ENCODE measurements around the gene ZNF813.

The ZNF813 gene

GRCh38 chr19:53521373-53522202 is 54.1 kb downstream of the ZNF813 start:
- no peak for FAIRE-seq

- FAIRE-seq, result no peak
Measured at GRCh38 chr19:53525922-53526321, 58.4 kb downstream of the ZNF813 start.

GRCh38 chr19:53530622-53531021 is 63.1 kb downstream of the ZNF813 start:
- no peak for FAIRE-seq

- FAIRE-seq, result no peak
Measured at GRCh38 chr19:53531457-53531856, 63.9 kb downstream of the ZNF813 start.

GRCh38 chr19:53532362-53532761 is 64.8 kb downstream of the ZNF813 start:
- no peak for FAIRE-seq

GRCh38 chr19:53536225-53536548 is 68.7 kb downstream of the ZNF813 start:
- no peak for FAIRE-seq

GRCh38 chr19:53537121-53537520 is 69.6 kb downstream of the ZNF813 start:
- FAIRE-seq, result no peak

- FAIRE-seq, result no peak
Measured at GRCh38 chr19:53537521-53538377, 70.2 kb downstream of the ZNF813 start, which contains the start of gene ZNF331. TSS of gene ZNF331 (plus strand) at chr19:53538145. CDS start at chr19:53569377, 31,232 bp downstream.

- no peak for FAIRE-seq
Measured at GRCh38 chr19:53538378-53539109, 71.0 kb downstream of the ZNF813 start.

- no peak for FAIRE-seq
Measured at GRCh38 chr19:53540091-53540490, 72.6 kb downstream of the ZNF813 start.

- no peak for FAIRE-seq
Measured at GRCh38 chr19:53541971-53542370, 74.4 kb downstream of the ZNF813 start.

- FAIRE-seq, result no peak
Measured at GRCh38 chr19:53545271-53546065, 77.9 kb downstream of the ZNF813 start.
